ENCODE results near the gene PITPNM1.

PITPNM1 gene

DNA sequence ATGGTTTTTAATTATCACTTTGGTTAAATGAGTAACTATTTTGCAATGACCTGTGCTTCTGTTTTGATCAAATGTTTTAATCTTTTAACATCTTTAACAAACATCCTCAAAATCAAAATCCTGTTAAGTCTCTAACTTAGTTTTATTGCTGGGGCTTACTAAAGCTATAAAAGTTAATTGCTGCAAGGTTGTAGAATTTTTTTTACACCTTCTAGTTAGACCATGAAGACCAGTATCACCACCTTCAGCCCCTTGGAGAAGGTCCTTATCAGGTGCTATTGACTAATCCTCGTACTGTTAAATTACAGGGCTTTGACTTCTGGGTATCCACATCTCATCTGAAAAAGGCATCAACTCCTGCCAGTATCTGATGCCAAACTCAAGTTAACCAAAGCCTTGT is 30.4 kb upstream of the PITPNM1 start:
- no peaks in the 10 kb centered on the region for H3K27me3 ChIP-seq (ENCODE audit: insufficient read depth, poor library complexity, severe bottlenecking)
- TF ChIP-seq GABPA (IDR thresholded peaks at IDR 0.05; ENCODE audit: low read depth), result no peak
- TF ChIP-seq, protein P1, sequence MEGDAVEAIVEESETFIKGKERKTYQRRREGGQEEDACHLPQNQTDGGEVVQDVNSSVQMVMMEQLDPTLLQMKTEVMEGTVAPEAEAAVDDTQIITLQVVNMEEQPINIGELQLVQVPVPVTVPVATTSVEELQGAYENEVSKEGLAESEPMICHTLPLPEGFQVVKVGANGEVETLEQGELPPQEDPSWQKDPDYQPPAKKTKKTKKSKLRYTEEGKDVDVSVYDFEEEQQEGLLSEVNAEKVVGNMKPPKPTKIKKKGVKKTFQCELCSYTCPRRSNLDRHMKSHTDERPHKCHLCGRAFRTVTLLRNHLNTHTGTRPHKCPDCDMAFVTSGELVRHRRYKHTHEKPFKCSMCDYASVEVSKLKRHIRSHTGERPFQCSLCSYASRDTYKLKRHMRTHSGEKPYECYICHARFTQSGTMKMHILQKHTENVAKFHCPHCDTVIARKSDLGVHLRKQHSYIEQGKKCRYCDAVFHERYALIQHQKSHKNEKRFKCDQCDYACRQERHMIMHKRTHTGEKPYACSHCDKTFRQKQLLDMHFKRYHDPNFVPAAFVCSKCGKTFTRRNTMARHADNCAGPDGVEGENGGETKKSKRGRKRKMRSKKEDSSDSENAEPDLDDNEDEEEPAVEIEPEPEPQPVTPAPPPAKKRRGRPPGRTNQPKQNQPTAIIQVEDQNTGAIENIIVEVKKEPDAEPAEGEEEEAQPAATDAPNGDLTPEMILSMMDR (IDR thresholded peaks at IDR 0.05; ENCODE audit: insufficient read depth, low read length), result no peak
- TF ChIP-seq, protein P2, sequence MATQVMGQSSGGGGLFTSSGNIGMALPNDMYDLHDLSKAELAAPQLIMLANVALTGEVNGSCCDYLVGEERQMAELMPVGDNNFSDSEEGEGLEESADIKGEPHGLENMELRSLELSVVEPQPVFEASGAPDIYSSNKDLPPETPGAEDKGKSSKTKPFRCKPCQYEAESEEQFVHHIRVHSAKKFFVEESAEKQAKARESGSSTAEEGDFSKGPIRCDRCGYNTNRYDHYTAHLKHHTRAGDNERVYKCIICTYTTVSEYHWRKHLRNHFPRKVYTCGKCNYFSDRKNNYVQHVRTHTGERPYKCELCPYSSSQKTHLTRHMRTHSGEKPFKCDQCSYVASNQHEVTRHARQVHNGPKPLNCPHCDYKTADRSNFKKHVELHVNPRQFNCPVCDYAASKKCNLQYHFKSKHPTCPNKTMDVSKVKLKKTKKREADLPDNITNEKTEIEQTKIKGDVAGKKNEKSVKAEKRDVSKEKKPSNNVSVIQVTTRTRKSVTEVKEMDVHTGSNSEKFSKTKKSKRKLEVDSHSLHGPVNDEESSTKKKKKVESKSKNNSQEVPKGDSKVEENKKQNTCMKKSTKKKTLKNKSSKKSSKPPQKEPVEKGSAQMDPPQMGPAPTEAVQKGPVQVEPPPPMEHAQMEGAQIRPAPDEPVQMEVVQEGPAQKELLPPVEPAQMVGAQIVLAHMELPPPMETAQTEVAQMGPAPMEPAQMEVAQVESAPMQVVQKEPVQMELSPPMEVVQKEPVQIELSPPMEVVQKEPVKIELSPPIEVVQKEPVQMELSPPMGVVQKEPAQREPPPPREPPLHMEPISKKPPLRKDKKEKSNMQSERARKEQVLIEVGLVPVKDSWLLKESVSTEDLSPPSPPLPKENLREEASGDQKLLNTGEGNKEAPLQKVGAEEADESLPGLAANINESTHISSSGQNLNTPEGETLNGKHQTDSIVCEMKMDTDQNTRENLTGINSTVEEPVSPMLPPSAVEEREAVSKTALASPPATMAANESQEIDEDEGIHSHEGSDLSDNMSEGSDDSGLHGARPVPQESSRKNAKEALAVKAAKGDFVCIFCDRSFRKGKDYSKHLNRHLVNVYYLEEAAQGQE (IDR thresholded peaks at IDR 0.05; ENCODE audit: insufficient replicate concordance, low read depth), result no peak
- TF ChIP-seq POLR2AphosphoS5 (IDR thresholded peaks at IDR 0.05; ENCODE audit: low read depth), result no peak
- no peak for TF ChIP-seq SPI1 (IDR thresholded peaks at IDR 0.05; ENCODE audit: borderline replicate concordance, low read depth)
- DNase-seq (ENCODE audit: low read depth in 1 of 2, low spot score in 1 of 2), result no peak
- no peak overlapping the region for H3K27ac ChIP-seq (replicated peaks)
- no peak overlapping the region for H3K4me3 ChIP-seq (replicated peaks; ENCODE audit: insufficient read depth, low read length)

DNA sequence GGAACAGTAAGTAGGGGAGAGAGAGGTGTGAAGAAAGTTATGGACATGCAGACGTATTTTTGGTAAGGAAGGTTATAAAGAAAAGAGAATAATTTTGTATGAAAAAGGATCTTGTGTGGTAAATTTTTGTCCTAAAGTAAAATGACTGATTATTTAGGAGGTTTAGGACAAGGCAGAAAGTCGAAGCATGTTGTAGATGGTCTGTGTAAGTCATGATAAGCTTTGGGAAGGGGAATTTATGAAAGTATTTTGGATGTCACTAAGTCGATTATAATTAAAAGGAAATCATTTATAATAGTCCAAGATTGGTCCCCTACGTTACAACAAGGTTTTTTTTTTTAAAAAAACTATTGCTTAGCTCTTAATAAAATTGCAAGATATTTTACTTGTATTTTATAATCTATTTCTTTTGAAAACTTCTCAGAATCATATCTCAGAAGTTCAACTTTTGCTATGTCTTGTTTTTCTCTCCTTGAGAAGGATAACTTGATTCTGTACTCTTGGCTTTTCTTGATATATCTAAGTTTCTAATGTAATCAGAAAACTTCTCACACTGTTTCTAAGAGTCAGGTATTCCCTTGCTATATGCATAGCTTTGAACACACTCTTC is 29.0 kb upstream of the PITPNM1 start:
- Histone ChIP-seq H3K4me3 (replicated peaks; ENCODE audit: insufficient read depth, low read length) (no peak overlapping the region), H3K27ac (replicated peaks) (no peak overlapping the region), H3K27me3 (ENCODE audit: insufficient read depth, poor library complexity, severe bottlenecking) (no peaks in the 10 kb centered on the region)
- no peak for DNase-seq (ENCODE audit: low read depth in 1 of 2, low spot score in 1 of 2)
- TF ChIP-seq, protein P1 (IDR thresholded peaks at IDR 0.05; ENCODE audit: insufficient read depth, low read length), result no peak
- TF ChIP-seq SPI1 (IDR thresholded peaks at IDR 0.05; ENCODE audit: borderline replicate concordance, low read depth) (no peak), GABPA (IDR thresholded peaks at IDR 0.05; ENCODE audit: low read depth) (no peak), POLR2AphosphoS5 (IDR thresholded peaks at IDR 0.05; ENCODE audit: low read depth) (no peak)
- TF ChIP-seq, protein P2 (IDR thresholded peaks at IDR 0.05; ENCODE audit: insufficient replicate concordance, low read depth), result no peak

DNA sequence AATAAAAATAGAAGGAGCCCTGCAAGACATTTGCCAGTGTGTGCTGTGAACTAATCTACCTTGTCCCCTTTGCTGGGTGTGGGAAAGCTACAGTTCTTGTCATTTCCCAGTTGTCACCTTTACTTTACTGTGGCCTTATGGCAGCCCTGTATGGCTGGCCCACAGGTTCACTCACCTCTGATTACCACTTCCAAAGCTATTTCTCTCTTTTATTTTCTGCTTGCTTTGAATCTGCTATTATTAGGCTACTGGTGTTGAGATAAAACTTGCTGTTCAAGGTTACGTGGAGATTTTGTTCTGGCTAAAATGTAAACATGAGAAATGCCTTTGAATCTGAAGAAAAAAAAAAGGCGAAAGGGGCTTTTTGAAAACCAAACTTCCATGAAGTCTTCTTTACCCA is 27.7 kb upstream of the PITPNM1 start:
- no peaks in the 10 kb centered on the region for H3K27me3 ChIP-seq (ENCODE audit: insufficient read depth, poor library complexity, severe bottlenecking)
- no peak for TF ChIP-seq GABPA (IDR thresholded peaks at IDR 0.05; ENCODE audit: low read depth)
- no peak for TF ChIP-seq POLR2AphosphoS5 (IDR thresholded peaks at IDR 0.05; ENCODE audit: low read depth)
- no peak for TF ChIP-seq SPI1 (IDR thresholded peaks at IDR 0.05; ENCODE audit: borderline replicate concordance, low read depth)
- TF ChIP-seq, protein P2 (IDR thresholded peaks at IDR 0.05; ENCODE audit: insufficient replicate concordance, low read depth), result no peak
- TF ChIP-seq, protein P1 (IDR thresholded peaks at IDR 0.05; ENCODE audit: insufficient read depth, low read length), result no peak
- no peak for DNase-seq (ENCODE audit: low read depth in 1 of 2, low spot score in 1 of 2)
- H3K27ac ChIP-seq (replicated peaks), result no peak overlapping the region
- no peak overlapping the region for H3K4me3 ChIP-seq (replicated peaks; ENCODE audit: insufficient read depth, low read length)

All from HL-60 (cell line).